ENCODE data around the gene ANKRD16.
A peak's percentile ranks its signal among the peaks of the same experiment; 100 is the strongest.
"Not testable (repeated sequence)": the region's sequence is repeated elsewhere in the genome, so short reads cannot be mapped to it uniquely, and the experiment has no call there.

The ANKRD16 gene

GRCh38 chr10:5841965-5842364 lies 47.7 kb downstream of the ANKRD16 start:
- H3K4me3 ChIP-seq (ENCODE audit: low read depth, low read length) = no peak overlapping the region
- no peak for DNase-seq (ENCODE audit: low read depth)
- TF ChIP-seq, protein P1, sequence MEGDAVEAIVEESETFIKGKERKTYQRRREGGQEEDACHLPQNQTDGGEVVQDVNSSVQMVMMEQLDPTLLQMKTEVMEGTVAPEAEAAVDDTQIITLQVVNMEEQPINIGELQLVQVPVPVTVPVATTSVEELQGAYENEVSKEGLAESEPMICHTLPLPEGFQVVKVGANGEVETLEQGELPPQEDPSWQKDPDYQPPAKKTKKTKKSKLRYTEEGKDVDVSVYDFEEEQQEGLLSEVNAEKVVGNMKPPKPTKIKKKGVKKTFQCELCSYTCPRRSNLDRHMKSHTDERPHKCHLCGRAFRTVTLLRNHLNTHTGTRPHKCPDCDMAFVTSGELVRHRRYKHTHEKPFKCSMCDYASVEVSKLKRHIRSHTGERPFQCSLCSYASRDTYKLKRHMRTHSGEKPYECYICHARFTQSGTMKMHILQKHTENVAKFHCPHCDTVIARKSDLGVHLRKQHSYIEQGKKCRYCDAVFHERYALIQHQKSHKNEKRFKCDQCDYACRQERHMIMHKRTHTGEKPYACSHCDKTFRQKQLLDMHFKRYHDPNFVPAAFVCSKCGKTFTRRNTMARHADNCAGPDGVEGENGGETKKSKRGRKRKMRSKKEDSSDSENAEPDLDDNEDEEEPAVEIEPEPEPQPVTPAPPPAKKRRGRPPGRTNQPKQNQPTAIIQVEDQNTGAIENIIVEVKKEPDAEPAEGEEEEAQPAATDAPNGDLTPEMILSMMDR (IDR thresholded peaks at IDR 0.05; ENCODE audit: insufficient read depth, low read depth, low read length, missing control alignments) = no peak

DNA sequence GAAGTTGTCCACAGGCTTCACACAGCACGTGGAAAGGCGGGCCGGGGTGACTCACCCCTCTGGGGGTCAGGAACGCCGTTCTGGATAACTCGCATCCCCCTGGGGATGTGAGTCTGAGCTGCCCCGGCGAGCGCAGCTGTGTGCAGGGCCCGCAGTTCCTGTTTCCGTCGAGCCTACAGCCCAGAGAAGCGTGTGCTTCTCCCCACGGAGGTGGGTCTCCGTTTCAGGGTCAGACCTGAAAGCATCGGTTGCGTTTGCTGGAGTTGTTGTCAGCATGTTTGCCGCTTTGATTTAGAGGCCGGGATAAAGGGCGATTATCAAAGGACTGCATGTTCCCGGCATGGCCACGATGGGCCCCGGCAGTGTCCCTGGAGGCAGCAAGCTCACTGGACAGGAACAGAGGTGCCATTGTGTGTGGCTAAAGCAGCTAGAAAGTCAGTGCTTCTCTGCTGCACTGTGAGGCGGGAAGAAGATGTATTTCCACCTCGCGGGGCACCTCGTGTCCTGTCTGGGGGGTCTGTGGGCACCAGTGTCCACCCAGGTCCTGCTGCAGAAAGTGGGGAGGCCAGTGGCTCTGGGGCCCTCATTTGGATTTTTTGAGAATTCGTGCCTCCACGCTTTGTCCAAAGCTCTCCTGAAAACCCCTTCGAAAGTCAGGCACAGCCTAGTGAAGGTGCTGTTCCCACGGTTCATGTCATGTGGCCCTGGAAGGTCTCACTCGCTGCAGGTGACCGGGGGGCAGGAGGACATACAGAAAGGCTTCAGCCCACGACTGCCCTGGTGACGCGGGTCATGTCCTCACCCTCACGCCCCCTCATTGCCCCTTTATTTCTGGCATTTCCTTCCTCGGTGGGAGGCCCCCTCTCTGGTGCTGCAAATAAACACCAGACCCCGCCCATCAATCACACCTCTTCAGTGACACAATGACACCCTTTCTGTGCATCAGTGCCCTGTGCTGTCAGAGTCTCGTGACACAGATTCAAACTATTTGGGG lies 49.1 kb downstream of the ANKRD16 start:
- TF ChIP-seq, protein P1 (IDR thresholded peaks at IDR 0.05; ENCODE audit: insufficient read depth, low read depth, low read length, missing control alignments) = no peak
- peak; percentile 88 for DNase-seq (ENCODE audit: low read depth)
- peak overlapping the region; percentile 58 for H3K4me3 ChIP-seq (ENCODE audit: low read depth, low read length)

- not testable (repeated sequence) for DNase-seq (ENCODE audit: low read depth)
These were observed 53.5 kb downstream of the ANKRD16 start for GRCh38 chr10:5836181-5836580.

GRCh38 chr10:5835446-5836095 lies 54.1 kb downstream of the ANKRD16 start:
- DNase-seq (ENCODE audit: low read depth) = no peak

More at GRCh38 chr10:5836181-5836580, 53.5 kb downstream of the ANKRD16 start:
- not testable (repeated sequence) for H3K4me3 ChIP-seq (ENCODE audit: low read depth, low read length)

GRCh38 chr10:5833814-5834213 lies 55.9 kb downstream of the ANKRD16 start:
- DNase-seq (ENCODE audit: low read depth) = no peak
- no peak overlapping the region for H3K4me3 ChIP-seq (ENCODE audit: low read depth, low read length)
- TF ChIP-seq, protein P1 (IDR thresholded peaks at IDR 0.05; ENCODE audit: insufficient read depth, low read depth, low read length, missing control alignments) = no peak

More at GRCh38 chr10:5835446-5836095, 54.1 kb downstream of the ANKRD16 start:
- TF ChIP-seq, protein P1 (IDR thresholded peaks at IDR 0.05; ENCODE audit: insufficient read depth, low read depth, low read length, missing control alignments) = no peak
- no peak overlapping the region for H3K4me3 ChIP-seq (ENCODE audit: low read depth, low read length)

DNA sequence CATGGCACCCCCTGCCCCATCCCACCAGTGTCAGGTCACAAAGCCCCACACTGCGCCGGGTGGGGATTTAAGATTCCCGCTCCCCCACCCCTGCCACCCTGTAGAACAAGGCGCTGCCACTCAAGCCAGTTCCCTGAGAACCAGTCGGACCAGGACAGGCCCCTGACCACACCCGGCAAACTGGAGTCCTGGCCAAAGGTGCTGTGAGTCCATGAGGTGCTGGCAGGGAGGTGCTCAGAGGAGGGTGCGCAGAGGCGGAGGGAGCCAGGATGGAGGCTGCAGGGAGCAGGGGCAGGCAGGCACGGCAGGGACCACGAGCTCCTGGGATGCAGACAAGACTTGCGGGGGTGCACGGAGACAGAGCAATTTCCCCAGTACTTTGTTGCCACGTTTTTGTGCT lies 56.7 kb downstream of the ANKRD16 start:
- DNase-seq (ENCODE audit: low read depth) = no peak
- TF ChIP-seq, protein P1 (IDR thresholded peaks at IDR 0.05; ENCODE audit: insufficient read depth, low read depth, low read length, missing control alignments) = no peak
- H3K4me3 ChIP-seq (ENCODE audit: low read depth, low read length) = no peak overlapping the region

- DNase-seq (ENCODE audit: low read depth) = no peak
- TF ChIP-seq, protein P1 (IDR thresholded peaks at IDR 0.05; ENCODE audit: insufficient read depth, low read depth, low read length, missing control alignments) = no peak
- H3K4me3 ChIP-seq (ENCODE audit: low read depth, low read length) = no peak overlapping the region
These were observed 58.3 kb downstream of the ANKRD16 start for GRCh38 chr10:5831446-5831782.

All from GM12865 (cell line).